Thyroid gland (tissue), 4 donors: Measurements from ENCODE around the gene ACADL.

Source experiments
- POLR2A ChIP-seq, 2 donors: fragments of 450-650 bp; IDR thresholded peaks; one replicate each; pipeline ENCODE4 v1.6.1; 2017; ENCODE audit warnings: antibody characterized with exemption in 2 of 2, mild to moderate bottlenecking in 2 of 2, moderate library complexity in 1 of 2
- TF ChIP-seq, protein P1 (sequence below), 6 experiments: fragments of 200-600 bp in 3 of 6; fragments of 450-650 bp in 3 of 6; sonication (generic) in 3 of 6; IDR thresholded peaks; one replicate each; pipeline ENCODE4 v1.5.1; 2016 to 2019; ENCODE audit warnings: antibody characterized with exemption in 6 of 6, mild to moderate bottlenecking in 2 of 6, inconsistent platforms in 1 of 6, moderate library complexity in 1 of 6

DNA sequence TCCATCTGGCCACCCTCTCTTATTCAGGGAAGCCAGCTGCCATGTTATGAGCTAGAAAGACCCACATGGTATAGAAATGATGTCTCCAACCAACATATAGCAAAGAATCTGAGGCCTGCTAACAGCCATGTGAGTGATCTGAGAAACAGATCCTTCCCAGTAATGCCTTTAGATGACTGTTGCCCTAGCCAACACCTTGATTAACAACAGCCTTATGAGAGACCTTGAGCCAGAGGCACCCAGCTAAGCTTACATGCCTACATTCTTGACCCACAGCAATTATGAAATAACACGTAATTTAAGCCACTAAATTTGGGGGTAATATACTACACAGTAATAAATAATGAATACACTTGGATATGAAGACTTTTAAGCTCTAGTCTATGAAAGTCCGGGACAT lies 67.0 kb downstream of the ACADL start:
- TF ChIP-seq, protein P1, sequence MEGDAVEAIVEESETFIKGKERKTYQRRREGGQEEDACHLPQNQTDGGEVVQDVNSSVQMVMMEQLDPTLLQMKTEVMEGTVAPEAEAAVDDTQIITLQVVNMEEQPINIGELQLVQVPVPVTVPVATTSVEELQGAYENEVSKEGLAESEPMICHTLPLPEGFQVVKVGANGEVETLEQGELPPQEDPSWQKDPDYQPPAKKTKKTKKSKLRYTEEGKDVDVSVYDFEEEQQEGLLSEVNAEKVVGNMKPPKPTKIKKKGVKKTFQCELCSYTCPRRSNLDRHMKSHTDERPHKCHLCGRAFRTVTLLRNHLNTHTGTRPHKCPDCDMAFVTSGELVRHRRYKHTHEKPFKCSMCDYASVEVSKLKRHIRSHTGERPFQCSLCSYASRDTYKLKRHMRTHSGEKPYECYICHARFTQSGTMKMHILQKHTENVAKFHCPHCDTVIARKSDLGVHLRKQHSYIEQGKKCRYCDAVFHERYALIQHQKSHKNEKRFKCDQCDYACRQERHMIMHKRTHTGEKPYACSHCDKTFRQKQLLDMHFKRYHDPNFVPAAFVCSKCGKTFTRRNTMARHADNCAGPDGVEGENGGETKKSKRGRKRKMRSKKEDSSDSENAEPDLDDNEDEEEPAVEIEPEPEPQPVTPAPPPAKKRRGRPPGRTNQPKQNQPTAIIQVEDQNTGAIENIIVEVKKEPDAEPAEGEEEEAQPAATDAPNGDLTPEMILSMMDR (IDR thresholded peaks at IDR 0.05), result no peak
- TF ChIP-seq POLR2A (IDR thresholded peaks at IDR 0.05), result no peak
